DMS 273 treated with DMSO at 0.1 percent for 48 hours (cell line): ENCODE measurements around the gene KCNJ10.

Source experiments
- DNase-seq: peaks from one replicate; lab custom pipeline; 2025; lab: John Stamatoyannopoulos, UW

The KCNJ10 gene

DNA sequence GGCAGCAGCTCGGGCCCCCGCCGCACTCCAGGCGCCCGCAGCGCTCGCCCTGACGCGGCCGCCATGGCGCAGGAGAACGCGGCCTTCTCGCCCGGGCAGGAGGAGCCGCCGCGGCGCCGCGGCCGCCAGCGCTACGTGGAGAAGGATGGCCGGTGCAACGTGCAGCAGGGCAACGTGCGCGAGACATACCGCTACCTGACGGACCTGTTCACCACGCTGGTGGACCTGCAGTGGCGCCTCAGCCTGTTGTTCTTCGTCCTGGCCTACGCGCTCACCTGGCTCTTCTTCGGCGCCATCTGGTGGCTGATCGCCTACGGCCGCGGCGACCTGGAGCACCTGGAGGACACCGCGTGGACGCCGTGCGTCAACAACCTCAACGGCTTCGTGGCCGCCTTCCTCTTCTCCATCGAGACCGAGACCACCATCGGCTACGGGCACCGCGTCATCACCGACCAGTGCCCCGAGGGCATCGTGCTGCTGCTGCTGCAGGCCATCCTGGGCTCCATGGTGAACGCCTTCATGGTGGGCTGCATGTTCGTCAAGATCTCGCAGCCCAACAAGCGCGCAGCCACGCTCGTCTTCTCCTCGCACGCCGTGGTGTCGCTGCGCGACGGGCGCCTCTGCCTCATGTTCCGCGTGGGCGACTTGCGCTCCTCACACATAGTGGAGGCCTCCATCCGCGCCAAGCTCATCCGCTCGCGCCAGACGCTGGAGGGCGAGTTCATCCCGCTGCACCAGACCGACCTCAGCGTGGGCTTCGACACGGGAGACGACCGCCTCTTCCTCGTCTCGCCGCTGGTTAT is 14.2 kb upstream of the KCNJ10 start:
- no peak for DNase-seq

DNA sequence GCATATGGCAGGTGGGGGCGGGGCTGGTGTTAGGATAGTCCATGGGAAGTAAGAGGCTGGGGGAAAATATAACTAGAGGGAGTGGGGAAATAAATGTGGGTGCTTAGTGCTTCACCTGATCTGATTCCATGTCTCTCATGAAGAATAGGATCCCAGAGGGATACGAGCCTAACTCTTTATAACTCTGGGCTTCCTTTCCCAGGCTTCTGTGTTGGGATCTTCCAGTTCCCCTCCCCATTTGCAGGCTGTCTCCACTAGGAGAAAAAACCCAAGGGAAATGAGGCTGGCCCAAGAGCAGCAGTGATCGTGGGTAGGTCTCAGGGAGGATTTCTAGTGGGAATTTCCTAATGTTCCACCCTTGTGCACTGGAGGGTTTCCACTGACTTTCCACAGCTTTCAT is 13.0 kb upstream of the KCNJ10 start:
- no peak for DNase-seq

DNA sequence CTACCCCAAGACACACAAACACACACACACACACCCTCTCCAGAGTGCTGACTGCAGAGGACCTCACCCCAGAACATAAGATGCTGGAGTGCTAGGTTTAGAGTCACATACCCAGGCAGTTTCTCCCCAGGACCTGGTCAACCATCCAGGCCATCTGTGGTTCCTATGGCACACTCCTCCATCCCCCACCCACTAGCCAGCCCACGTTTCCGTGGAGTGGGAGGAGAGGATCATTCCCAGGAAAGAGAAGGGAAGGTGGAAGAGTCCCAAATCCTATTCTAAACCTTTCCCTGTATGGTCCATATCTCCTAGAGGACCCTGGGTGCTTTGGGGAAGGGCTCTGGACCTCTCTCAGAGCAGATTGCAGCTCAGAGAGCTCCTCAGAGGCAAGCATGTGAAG is 12.5 kb upstream of the KCNJ10 start:
- no peak for DNase-seq

DNA sequence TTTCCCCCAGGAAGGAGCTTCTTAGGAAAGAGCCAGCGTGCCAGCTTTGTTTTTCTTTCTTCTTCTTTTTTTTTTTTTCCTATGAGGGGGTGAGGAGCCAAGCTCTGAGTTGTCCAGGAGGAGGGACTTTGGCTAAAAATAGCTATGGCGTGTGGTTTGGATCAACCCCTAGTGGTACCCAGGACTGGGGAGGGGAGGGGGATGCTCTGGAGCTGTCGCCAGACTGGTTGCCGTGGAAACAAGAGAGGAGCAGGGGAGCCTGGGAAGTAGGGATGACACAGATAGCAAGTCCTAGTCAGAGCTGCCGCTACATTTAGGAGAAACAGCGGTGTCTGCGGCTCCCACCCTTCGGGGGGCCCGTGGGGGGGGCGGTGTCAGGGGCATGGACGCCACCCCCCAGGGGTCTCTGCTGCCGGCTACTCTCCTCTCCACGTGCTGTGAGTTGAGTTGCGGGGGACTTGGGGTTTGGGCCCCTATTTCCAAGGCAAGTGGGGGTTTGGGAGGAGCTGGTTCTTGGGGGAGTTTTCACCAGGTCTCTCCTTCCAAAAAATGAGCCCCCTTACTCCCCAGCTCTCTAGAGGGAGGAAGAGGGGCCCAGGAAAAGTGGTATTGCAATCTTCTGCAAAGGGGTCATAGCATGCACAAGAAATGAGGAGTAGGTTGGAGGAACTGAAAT is 11.4 kb upstream of the KCNJ10 start, which contains the start of gene KCNJ9:
Gene KCNJ9, plus strand, starts transcription at position 278 of the 676 bp plus-strand sequence. CDS start 2,493 bp downstream, outside the sequence.
- no peak for DNase-seq

DNA sequence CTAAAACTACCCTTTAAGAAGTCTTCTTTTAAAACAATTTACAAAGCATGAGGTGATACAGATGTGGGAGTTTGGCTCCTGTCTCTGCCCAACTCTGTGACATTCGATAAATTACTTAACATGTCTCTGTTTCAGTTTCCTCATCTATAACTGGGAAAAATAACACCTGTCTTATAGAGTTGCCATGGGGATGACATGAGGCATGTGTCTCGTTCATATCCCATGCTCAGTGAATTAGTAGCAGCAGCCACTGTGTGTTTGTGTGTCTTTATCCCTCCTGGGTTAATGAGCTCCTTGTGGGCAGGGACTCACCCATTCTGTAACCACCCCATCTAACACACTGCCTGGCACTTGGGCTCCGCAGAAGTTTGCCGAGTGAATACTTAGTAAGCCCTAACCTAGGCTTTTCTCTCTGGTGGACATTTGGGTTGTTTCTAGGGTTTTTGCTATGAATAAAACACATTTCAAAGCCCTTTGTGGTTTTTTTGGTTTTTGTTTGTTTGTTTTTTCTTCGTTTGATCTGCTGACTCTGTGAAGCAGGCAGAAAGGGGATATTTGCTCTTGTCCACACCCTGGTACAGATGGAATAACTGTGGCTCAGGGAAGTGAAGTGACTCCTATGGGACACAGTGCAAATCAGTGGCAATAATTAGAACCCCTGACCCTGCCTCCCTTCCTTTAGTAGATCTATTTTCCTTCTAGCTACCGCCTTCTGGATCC is 10.6 kb upstream of the KCNJ10 start:
- DNase-seq, result no peak

DNA sequence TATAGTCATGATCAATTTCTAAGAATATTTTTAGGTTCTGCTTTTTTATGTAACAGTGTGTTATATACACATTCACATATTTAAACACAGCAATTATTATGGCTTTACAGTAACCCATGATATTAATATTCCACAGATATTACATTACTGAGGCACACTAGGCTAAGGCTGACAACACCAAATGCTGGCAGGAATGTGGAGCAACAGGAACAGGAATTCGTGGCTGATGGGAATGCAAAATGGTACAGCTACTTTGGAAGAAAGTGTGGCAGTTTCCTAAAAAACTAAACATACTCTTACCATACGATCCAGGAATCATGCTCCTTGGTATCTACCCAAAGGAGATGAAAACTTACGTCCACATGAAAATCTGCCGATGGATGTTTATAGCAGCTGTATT is 9.5 kb upstream of the KCNJ10 start:
- no peak for DNase-seq

DNA sequence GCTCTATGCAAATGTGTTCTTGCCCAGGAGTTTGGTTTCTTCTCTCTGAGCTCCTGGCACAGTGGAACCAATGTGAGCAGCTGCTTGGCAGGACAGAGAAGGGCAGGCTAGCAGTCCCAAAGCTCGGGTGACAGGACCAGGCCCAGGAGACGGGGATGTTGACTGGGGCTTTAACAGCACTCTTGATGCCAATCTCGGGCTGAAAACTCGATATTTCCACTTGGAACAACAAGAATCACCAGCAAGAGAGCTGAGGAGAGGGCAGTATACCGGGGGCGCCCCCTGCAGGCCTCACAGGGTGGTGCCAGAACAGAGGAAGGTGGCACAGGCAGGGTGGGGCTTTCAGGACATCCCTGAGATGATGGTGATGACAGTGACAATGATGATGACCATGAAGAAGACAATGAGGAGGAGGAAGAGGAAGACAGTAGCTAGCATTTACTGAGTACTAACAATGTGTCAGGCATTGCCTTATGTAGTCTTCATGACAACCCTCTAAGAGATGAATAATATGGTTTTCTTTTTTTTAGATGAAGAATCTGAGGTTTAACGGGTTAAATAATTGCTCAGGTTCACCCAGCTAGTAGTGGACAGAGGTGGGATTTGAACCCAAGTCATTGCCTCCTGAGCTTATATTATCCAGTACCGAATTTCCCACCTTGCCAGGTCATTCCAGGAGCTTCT is 8.7 kb upstream of the KCNJ10 start:
- DNase-seq, result no peak

DNA sequence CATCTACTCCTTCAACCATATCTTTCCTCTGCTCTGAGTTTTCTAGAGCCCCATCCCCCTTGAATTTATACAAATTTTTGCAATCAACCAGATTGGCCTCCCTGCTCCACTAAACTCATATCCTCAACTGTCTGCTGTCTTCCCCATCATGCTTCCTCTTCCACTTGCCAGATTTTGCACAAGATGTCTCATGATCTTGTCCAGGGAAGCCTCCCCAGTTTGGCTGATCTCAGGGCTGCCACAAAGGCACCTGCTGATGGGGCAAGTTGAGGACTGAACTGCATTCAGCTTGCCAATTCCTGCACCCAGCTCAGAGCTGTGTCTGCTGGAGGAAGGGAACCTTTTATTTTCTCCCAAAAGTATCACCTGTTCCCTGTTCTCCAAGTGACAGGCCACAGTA is 7.5 kb upstream of the KCNJ10 start:
- no peak for DNase-seq

DNA sequence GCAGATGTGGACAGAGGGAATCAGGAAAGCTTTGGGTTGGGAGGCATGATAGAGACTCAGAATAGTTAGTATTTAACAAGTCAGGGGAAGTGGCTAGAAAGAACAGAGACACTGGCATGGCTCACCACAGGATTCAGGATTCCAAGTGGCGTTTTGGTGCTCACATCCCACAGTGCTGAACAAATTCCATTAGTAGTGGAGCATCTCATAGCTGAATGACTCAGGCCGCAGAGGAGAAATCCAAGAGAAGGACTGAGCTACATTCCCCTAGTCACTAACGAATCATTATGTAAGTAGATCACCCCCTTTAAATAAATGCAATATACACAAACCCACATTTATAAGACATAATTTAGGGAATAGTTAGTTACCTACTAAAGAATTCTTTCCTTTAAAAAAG is 6.3 kb upstream of the KCNJ10 start:
- DNase-seq, result no peak

DNA sequence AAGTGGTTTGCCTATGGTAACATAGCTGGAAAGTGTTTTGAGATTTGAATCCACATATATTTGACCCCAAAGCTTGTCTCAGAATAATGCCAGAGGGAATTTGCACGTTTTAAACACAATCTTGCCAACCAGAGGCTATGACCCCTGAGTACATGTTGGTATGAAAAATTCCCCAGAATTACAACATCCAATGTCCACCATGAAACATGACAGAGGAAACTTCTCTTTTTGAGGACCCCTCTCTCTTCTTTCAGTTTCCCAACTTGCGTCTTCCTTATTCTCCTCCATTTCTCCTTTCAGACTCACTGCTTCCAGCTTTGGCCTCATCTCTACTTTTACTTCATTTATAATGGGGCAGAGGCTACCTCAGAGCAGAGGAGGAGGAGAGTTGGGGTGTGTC is 5.9 kb upstream of the KCNJ10 start:
- no peak for DNase-seq

DNA sequence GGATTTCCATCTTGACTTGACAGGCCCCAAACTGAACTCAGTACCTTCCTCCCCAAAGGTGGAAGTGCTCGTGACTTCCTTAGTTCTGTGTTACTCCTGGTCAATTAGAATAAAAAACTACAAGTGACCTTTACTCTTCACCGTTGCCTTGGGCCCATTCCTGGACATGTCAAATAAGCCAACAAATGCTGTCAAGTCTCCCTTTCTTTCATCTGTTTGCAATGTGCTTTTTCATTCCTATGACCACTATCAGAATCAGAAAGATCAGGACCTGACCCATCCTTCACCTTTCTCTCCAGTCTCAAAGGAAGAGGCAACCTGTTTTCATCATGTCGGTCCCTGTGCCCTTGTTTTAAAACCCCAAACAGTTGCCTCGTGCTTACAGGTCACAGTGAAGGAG is 4.9 kb upstream of the KCNJ10 start:
- DNase-seq, result no peak

DNA sequence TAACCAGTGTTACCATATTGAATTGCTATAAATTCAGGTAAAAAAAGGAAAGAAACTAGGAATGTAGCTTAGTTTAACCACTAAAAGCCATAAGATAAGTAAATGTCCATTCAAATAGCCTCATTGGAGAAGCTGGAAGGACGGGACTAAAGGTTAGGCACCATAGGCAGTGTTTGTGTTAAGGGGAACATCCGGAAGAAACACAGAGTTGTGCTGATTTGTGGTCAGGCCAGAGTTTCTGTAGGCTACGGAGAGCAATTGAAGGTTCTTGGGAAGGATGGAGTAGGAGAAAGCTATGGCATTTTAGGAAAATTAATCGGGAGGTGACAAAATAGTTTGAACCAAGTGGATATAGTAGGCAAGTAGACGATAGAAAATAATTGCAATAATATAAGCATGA is 1.3 kb upstream of the KCNJ10 start:
- no peak for DNase-seq

DNA sequence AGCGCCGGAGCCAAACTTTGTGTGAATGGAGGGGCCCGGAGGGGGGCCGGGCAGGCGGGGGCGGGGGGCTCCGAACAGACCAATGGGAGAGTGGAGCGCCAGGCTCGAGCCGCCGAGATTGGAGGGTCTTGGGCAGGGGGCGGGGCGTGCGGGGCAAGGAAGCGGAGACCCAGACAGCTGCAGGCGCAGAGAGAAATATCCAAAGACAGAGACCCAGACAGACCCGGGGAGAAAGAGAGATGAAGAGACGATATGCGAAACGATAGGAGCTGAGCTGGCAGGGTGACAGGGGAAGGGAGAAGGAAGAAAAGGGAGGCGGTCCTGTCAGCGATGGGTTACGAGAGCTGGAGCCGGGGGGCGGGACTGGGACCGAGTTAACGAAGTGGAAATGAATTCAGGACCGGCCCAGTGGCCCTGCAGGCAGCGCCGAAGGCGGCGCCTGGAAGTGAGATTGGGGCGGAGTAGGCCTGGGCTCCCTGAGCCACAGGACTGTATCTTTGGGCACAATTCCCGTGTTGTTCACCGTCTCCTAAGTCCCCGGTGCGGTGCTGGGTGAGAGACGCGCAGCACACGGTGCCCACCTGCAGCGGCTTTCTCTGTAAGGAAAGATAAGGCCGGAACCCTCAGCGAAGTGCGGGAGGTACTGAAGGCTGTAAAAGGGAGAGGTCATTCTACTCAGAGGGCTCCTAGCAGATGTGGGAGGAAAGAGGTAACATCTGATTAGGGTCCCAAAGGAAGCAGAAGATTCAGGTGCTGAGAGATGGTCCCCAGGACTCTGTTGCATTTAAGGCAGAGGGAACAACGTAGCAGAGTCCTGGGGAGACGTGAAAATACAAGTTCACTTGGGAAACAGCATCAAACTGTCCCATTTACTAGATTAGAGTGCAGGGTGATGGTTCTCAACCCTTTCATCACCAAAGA is 543 bp upstream of the KCNJ10 start:
- DNase-seq, result peak; percentile 34

DNA sequence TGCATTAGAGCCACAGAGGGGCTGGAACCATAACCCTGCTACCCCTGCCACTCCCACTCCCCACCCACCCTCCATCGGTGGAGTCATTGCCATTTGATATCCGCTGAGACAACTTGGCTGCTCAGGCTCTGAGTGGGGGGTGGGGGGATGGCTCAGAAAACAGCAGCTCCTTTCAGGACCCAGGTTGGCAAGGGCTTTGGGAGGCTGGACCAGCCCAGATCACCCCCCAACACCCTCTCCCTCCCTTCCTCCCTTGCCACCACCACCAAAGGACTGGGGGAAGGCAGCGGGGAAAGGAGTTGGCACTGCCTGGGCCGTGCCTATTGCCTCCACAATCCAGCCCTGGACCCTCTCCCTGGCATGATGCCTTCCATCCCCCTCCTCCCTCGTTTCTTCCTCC is 1.7 kb downstream of the KCNJ10 start:
- no peak for DNase-seq

DNA sequence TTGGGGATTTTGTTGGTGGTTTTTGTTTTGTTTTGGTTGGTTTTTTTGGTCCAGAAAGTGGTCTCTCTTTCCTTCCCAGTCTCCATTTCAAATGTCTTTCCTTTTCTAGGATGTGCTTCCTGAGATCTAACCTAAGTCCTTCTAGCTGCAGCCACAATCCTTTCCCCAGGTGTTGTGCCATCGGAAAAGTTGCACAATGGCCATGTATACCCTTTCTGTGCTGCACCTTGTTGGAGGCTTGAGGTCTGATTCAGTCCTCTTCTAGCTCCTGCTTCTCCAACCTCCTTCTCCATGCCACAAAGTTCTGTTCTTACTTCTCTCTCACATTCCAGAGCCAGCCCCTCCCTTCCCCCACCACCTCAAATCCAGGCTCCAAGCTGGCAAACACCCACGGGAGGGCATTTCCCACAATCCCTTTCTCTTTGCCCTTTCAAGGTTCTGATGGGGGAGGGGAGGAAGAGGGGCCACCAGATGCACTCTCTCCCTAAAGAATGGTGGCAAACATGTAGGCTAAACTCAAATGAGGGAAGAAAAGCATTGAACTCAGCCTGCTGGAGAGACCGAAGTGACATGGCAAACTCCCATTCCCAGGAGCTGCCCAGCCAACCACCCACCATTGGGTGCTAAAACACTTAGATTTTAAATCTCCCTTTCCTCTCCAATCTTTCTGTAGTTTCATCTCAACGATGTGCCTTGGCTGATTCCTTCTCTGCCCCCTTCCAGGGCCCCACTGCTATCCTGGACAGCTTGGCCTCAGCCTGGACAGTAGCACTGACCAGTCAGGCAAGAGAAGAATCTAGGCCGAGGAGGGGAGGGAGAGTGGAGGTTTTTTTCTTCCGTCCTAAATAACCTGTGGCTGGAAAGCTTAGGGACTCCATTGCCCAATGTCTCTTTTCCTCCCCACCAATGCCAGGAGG is 2.9 kb downstream of the KCNJ10 start:
- no peak for DNase-seq

DNA sequence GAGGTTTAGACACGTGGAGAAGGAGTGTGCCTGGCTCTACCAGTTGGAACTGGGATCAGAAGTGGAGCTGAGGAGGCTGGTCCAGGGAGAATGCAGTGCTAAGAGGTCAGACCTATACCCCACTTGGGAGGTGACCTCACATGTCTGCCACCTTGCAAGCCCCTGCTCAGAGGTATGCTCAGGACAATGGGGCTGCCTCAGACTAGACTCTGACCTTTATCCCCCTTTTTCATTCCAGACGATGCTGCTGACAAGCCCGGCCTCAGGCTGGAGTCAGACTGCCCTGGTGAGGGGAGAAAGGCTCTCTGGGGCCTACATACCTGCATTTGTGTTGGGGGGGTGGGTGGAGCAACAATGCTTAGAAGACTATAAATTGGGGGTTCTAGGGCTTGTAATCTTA is 5.2 kb downstream of the KCNJ10 start:
- no peak for DNase-seq

DNA sequence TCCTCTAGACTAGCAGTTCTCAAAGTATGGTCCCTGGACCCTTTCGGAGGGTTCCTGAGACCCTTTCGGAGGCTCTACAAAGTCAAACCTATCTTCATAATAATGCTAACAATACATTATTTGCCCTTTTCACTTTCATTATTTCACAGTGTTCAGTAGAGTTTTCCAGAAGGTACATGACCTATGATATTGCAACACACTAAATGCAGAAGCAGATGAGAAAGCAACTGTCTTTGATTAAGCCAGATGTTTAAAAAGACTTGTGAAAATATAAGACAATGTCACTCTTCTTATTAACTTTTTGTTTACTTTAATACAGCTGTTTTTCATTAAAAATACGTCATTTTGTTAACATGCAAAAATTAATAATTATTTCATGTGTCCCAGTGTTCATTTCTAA is 5.8 kb downstream of the KCNJ10 start:
- DNase-seq, result no peak

DNA sequence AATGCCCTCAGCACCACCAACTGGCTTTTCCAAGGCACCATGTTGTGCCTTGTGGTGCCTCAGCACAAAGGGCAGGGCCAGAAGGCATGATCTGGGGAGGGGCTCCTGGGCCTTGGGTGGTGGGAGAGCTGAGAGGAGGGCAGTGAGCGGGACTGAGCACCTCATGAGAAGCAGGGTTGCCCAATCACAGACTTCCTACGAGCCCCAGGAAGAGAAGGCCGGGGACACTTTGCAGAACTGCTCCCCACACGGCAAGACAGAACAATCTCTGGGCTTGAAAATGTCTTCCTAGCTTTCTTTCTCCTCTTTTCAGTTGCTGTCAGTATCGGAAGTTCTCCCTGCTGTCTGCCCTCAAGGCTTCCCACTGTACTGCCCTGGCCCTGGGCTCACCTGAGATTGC is 6.8 kb downstream of the KCNJ10 start:
- no peak for DNase-seq

DNA sequence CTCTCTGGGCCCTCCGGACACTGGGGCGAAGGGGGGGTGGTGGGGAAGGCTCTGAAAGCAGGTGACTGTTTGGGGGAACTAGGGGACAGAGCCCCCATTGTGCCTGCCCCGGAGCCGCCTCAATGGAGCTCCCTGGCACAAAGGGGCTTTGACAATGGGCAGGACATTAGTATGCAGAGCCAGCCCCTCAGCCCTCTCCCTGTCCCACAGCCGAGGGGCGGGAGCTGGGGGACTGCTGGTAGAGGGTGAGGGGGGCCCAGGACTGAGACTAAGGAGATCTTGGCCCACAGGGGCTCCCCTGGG is 7.8 kb downstream of the KCNJ10 start:
- no peak for DNase-seq
